HG02610 (cell line): ENCODE results near the gene ZNF423.
A peak's percentile ranks its signal among the peaks of the same experiment; 100 is the strongest.

ENCODE experiments used
- ATAC-seq: cut with Tn5 transposase; IDR thresholded peaks from one replicate; pipeline ENCODE4 v1.9.1; 2021; ENCODE audit warnings: mild to moderate bottlenecking, moderate library complexity; ENCODE audit not compliant: unreplicated experiment

ZNF423 gene

DNA sequence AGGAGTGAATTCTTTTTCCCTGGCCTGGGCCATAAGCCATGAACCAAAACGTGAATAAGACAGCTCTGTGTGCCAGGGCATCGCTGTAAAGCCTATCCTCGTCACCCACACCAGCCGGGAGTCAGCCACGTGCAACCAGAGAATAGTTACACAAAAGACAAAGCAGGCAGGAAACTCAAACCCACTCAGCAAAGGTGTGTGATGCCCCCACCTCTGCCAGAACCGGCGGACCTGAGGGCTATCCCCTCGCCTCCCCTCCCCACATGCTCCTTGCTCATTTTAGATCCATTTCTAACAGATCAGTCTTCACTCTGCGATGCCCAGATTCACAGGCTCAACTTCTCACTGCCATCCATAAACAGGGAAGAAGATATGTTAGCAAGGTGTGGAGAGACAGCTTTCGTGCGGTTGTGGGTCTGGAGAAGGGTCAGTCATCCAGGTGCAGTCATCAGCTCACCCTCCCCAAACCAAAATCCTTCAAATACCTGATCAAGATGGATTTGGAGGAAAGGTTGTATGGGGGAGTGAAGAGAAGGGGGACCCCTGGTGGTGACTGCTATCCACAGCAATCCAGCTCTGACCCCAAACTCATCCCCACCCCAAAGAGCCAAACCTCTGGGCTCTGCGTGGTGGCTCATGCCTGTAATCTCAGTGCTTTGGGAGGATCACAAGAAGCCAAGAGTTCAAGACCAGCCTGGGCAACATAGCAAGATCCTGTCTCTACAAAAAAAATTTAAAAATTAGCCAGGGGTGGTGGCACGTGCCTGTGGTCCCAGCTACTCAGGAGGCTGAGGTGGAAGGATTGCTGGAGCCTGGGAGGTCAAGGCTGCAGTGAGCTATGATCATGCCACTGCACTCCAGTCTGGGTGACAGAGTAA, 263.1 kb downstream of the ZNF423 start:
- ATAC-seq, result no peak

DNA sequence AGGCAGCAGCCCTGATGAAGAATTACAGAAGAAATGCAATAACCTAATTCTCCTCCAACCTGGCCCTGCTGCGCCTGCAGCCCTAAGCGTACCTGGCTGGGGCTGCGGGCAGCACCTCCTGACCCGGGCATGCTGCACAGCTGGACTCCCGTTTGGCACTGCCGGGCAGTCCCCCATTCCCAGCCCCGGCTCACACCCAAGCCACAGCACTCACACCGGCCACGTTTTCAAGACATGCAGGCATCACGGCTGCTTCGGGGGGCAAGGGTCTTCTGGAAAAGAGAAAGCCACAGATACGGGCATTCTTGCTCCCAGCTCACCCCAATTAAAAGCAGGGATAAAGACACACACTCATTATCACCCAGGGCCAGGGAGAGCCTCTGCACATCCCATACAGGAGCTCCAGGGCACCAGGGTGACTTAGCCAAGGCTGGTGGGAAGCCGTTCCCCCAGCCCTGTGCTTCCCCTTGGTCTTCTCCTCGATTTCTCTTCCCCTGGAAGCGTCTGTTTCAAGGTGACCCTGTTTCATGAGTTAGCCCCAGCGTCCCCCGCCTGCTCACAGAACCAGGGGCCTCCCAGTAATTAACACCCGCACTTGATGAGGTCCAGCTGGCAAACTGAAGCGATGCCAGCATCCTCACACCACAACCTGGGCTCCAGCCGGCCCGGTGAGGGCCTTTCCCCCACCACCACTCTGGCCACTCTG, 265.6 kb downstream of the ZNF423 start:
- ATAC-seq, result no peak

DNA sequence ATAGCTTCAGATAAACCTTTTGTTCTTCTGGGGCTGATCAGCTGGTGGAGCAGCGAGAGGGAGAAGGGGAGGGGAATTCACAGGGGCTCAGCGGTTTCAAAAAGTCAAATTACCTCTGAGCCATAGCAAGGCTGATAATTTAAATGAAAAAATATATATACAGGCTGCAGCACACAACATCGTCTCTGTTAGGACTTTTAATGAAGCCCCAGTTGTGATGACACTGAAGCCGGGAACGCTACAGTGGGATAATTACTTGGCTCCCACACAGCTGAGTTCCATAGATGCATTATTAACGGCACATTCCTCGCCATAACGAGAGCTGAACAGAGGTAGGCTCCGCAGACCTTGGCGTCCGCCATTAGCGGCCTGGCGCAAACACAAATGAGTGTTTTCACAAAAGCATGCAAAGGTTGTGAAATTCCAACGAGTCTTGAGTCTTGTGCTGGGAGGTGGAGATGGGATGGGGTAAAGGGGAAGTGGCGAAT, 266.3 kb downstream of the ZNF423 start:
- no peak for ATAC-seq

DNA sequence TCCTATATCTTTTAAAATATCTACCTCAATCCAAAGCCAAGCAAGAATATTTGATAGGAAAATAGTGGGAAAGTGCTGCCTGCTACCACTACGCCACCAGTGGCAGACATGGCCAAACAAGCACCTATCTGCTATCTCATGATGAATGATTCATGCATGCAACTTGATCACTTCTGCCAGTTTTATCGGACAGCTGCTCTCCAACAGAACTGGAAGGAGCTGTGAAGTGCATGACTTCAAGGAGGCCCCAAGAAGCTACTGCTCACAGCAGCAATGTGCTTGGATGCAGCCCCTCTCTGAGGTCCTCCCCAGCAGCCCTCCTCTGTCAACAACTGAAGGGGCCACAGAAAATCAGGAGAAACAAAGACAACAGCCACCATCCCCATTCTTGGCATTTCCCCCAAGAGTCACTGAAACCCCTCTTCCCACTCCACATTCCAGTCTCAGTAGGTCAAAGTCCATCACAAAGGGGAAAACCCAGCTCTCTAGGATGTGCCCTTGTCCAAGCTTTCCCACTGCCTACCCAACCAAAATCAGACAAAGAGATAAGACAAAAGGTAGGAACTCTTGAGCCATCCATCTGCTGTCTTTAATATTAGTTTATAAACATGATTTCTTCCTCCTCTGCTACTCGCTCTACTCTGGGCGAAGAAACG, 267.1 kb downstream of the ZNF423 start:
- ATAC-seq, result no peak

DNA sequence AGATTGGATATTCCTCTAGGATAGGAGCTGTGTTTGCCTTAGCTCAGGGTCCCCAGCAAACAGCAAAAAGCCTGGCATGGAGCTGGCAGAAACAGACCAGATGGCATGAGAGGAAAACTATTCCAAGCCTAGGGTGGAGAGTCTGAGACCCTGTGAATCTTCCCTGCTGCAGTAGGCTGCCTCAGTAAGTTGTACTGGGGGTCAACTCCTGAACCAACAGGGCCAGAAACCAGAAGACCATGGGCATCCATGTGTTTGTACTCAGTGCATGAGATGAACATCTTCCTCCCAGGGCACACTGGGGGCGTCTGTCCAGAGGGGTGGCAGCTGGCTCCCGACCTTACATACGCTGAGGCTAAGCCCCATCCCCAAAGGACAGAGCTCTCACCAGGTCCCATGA, 267.9 kb downstream of the ZNF423 start:
- no peak for ATAC-seq

DNA sequence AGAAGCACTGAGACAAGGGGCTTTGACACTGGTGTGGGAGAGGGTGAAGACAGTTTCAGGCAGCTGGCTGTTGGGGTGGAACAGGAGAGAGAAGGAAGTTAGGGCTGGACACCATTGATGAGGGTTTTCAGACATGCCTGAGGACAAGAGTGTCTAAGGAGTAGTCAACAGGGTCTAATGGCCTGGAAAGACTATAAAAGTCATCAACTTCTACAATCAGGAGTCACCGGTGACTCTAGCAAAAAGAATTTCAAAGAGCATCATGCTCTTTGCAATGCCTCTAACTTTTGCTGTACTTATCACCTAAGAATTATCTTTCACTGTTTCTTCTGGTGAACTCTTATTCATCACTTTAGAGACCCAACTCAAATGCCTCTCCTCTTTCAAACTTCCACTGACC, 268.4 kb downstream of the ZNF423 start:
- ATAC-seq, result no peak

DNA sequence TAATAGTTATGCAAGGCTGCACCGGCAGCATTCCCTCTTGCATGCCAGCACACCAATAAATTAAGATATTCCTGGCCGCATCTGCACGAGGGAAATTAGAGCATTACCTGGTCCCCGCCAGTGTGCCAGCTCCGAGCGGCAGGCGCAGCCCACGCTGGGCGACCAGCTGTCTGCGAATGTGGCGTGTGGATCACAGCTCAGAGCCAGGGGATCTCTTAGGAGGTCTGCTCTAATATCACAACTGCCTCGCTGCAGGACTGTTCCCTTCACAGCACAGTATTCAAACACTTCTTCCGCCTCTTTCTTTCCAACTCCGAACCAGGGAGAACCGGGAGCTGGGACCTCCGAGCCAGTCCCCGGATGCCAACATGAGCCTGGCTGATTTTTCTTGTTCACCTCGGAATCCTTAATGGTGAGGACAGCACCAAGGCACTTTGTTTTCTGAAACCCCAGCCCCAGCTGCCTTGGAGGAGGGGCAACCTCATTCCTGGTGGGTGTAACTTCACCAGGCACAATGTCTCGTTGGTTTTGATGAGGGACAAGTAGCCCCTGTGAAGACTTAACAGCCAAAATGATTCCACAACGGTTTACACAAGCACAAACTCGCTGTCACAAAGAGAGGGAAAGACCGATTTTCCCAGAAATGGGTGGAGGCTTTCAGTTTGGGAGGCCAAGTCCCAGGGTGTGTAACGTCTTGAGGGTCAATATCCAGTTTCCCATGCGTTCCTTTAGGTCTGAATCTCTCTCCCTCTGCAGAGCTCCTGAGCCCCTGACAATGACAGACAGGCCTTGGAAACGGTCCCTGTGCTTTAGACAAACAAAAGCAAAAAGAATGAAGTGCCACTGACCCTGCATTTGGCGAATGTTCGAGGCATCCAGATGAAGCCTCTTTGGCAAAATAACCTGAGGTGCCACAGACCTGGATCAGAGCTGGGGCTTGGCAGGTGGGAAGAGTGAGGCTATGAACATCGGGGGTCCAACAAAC, 269.2 kb downstream of the ZNF423 start:
- ATAC-seq, result no peak

DNA sequence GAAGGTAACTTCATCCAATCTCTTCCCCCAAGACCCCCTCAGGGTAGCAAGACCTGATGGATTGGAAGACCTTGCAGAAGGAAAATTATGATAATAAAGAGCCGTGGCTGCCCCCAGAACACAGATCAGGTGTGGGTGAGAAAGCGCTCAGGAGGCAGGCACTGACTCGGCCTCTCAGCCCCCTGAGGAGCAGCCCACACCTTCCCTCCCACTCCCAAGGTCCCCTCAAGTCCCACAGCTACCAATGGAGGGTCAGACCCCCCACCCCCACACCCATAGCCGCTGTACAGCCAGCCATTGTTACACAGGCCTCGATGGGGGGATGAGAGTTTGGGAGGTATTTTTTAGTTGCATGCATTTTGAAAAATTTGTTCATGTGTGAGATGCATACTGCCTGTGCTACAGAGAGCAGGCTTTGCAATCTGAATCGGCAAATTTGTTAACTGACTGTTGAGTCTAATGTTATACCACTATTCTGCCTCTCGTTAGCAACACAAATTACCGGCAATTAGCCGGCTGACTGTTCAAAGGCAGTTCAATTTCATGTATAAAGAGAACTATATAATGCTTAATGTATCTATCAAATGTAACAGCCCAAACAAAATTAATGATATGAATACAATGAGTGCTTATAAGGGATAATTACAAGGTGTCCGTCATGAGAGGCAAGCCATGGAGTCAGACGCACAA, 270.6 kb downstream of the ZNF423 start:
- ATAC-seq, result no peak

DNA sequence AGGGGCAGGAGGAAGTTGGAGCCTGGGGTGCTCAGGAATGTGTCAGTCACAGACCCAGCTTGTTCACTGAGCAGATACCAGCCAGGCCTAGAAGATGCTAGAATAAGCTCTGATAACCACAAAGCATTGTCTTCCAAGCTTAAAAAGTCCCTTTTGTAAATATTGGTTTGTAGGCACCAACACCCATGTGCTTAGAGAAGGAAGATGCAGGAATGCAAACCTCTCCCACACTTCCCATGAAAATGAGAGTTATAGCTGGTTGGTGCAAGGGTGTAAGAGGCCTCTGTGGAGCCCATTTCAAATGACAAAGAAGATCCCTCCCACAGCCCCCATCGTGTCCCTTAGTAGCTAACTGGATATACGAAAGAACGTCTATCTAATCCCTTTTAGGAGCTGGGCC, 272.0 kb downstream of the ZNF423 start:
- no peak for ATAC-seq

DNA sequence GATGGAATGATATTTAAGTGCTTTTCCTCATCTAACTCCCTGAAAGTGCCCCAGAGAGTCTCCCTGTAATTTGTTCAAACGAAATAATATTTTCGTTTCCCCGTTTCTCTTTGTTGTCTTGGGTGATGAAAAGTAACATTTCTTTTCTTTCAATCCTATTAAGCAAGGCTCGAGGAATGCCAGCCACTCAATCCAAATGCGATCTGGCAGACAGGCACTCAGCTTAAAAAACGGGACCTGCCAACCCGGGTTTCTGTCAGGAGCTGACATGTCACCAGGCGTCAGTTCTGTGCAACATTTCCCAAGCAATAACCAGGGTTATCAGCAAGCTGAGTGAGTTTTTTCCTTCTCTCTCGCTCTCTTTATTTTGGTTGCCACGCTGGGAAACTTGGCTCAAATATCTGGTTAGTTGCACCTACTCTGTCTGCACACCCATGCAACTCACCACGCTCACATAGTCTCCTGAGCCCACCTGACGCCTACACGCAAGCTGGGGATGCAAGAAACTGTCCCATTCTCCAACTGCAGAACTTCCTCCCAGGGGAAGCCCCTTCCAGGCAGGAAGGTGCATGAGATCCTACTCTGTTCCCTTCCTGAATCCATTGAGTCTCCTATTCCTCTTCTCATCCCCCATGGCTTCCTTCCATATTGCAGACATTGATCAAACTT, 274.1 kb downstream of the ZNF423 start:
- no peak for ATAC-seq

DNA sequence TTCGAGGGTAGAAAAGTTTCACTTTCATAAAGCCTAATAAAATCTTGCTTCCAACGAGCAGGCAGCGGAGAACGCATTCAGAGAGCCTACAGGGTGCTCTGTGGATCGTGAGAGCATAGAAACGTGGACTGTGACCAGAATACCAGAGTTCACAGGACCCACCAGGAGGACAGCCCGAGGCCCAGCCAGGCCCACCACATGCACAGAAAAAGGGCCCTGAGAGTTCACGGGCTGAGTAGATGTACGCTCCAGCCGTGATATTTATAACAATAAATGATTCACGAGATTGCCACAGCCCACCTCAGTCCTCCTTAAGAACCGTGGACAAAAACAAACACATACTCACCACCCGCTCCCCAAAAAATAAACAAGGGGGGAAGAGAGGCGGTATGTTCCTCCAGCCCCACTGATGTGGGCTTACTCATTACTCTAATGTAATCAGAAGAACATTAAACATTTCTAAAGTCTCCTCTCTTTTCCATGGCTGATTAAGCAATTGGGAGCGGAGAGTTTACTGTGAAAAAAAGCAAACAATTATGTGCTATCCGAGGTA, 275.1 kb downstream of the ZNF423 start:
- ATAC-seq, result no peak

DNA sequence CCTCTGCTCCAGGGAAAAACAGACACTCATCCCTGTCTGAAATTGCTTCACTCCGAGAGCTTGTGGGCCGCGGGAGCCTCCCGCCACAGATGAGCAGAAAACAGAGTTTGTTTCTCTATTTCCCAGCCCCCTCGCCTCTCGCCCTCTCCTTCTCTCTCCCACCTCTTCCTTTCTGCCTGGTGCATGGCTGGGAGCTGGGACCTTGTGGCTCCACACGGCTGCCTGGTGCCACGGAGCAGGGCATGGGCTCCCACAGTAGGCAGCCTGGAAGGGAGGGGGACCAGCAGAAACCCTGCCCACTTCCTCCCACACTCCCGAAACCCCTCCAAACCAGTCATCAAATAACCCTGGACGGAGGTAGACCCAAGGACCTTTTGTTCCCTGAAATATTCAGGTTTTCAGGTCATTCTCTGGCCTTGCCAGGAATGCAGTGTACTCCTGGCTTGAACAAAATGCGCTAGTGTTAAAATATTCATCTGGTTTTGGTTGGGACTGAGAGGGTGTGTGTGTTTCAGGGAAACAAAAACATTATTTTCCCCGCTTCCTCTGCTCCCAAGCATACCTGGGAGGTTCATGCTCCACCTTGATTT, 277.4 kb downstream of the ZNF423 start:
- no peak for ATAC-seq

DNA sequence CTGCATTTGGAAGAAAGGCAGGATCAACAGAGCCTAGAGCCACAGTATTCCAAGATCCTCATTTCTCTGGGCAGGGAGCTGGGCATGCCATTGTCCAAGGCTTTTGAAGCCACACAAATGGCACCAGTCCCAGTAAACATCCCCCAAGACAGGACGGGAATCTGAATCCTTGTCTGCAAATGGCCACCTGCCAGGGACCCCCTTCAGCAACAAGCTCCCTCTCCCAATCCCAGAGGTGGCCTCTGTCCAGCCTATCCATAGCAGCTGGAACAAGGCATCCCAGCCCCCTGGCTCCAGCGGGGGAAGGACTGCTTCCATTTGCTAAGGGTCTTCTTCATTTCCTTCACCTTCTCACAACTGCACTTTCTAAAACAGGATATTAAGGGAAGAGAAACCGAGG, 277.9 kb downstream of the ZNF423 start:
- no peak for ATAC-seq

DNA sequence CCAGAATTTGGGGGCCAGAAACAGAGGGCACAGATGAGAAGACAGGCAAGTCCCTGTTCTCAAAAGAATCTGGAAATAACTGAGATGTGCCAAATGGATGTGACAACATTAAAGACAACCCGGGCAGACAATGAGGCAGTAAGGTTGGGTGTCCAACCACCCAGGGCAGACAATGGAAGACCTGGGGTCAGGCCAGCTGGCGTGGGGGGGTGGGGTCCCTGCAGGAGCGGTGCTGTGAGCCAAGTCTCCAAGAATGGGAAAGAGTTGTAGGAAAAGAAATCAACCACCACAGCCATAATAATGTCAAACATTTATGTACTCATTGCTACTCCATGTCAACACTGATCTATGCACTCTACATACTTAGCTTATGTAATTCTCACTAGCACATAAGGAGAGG, 279.0 kb downstream of the ZNF423 start:
- no peak for ATAC-seq

DNA sequence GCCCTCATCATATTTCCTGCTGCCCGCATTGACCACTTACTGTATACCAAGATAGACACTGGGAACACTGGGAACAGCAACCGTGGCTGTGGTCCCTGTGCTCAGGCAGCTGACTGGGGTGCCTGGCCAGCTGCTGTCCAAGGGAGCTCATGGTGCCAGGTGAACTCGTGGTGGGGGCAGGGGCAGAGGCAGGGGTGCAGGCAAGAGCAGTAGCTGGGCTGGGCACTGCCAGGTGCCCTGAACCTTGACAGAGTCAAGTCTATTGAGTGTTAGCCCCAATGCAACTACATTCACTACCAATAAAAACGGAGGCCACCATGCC, 279.8 kb downstream of the ZNF423 start:
- no peak for ATAC-seq

DNA sequence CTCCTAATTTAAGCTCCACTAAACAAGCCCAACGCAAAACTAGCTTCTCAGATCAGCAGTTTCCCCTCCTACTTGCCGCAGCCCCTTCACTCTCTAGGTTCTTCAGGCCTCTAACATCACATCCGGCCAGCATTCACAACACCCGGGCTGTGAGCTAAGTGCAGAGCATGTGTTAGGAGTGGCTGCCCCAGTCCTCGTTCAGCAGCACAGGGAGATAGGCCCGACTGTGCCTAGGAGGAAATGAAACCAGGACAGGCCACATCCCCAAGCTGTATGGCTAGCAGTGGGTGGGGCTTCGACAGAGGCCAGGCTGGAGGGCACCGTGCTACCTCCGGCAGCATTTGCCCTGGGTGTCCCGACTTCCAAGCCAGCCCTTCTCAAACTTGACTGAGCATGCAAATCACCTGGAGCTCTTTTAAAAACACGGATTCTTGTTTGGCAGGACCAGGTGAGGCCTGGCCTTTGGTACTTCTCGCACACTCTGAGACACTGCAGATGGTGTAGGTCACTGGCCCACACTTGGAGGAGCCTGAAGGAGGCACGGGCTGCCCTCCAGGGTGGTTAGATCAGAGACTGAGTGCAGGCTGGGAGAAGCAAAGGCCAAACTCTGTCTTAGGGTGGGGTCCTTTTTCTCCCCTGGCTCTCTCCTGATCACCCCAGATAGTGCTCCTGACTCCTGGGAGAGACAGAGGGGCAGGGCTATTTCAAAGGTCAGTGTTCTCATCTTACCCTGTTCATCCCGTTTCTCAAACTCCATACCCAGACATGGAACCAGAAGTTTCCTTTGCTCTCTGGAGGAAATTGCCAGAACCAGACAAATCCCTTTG, 280.4 kb downstream of the ZNF423 start:
- ATAC-seq, result peak; percentile 92

DNA sequence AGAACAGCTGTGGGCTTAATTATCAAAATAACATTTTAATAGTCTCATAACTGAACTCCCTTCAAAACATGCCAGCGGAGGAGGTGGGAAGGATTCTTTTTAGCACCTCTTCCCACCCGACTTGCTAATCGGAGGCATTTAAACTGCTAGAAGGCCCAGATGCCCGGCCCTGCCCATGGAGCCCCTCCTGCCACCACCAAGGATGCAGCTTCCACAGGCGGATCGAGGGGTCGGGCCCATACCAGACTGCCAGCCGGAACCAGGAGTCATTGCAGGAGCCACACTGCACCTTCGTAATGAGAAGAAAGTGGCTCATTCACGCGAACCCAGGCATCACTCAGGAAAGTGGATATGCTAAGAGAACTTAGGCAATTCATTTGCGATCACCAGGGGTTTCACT, 281.1 kb downstream of the ZNF423 start:
- no peak for ATAC-seq

DNA sequence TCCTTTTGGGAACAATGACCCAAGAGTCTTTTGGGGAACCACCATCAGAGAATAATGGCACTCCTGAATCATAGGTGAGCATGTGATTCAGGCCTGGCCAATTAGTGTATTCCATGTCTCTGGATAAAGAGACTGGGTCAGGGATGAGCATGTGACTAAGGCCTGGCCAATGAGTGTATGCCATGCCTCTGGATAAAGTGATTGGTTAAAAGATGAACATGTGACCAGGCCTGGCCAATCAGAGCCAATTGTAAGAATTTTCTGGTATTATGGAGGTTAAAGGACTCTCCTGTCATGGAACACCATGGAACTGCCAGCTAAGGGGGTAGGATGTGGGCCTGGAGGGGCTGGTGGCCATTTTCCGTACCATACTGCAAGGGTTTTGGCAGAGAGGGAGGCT, 288.0 kb downstream of the ZNF423 start:
- ATAC-seq, result no peak
